WERI-Rb-1 (cell line): ENCODE results near the gene TFG.

Experiments used
- DNase-seq: peaks from one replicate; pipeline ENCODE4 v3.0.0-alpha.2; 2020
- H3K27ac ChIP-seq: fragments of 250-450 bp; sonication (Bioruptor Pico); 2 replicates; pipeline ENCODE4 v1.5.1; 2020; ENCODE audit warnings: mild to moderate bottlenecking, moderate library complexity
- H3K27me3 ChIP-seq: fragments of 250-450 bp; sonication (Bioruptor Pico); 2 replicates; pipeline ENCODE4 v1.5.1; 2021; ENCODE audit warnings: mild to moderate bottlenecking, low read depth, moderate library complexity; ENCODE audit not compliant: insufficient read depth, severe bottlenecking
- H3K36me3 ChIP-seq: fragments of 250-450 bp; sonication (Bioruptor Pico); 2 replicates; pipeline ENCODE4 v1.5.1; 2020; ENCODE audit warnings: mild to moderate bottlenecking, moderate library complexity
- H3K4me3 ChIP-seq: 2 replicates; pipeline ENCODE4 v1.5.1; 2011; ENCODE audit warnings: low read depth, mild to moderate bottlenecking, control low read depth, low read length
- H3K9me3 ChIP-seq: fragments of 250-450 bp; sonication (Bioruptor Pico); 2 replicates; pipeline ENCODE4 v1.5.1; 2021; ENCODE audit warnings: mild to moderate bottlenecking, moderate library complexity; ENCODE audit not compliant: severe bottlenecking
- CTCF ChIP-seq: IDR thresholded peaks from 2 replicates; pipeline ENCODE4 v1.5.1; 2011; ENCODE audit warnings: low read depth, mild to moderate bottlenecking, control low read depth, inconsistent platforms, low read length

Gene TFG

DNA sequence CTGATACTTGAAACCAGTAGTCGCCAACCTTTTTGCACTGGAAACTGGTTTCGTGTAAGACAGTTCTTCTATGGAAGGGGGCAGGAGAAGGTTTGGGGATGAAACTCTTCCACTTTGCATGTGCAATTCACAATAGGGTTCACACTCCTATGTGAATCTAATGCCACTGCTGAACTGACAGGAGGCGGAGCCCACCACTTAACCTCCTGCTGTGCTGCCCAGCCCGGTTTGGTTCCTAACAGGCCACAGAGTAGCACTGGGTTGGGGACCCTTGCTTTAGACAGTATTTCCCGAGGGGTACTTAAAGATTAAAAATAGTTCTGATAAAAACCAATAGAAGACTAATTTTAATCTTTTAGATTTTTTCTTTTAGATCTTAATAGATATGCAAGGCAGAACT, 11.1 kb downstream of the TFG start:
- TF ChIP-seq CTCF: no peak
- no peak overlapping the region for H3K4me3 ChIP-seq
- H3K27ac ChIP-seq: no peak overlapping the region
- H3K9me3 ChIP-seq: no peaks in the 10 kb centered on the region
- no peaks in the 10 kb centered on the region for H3K27me3 ChIP-seq
- H3K36me3 ChIP-seq: peaks cover 73% of the 10 kb centered on the region
- DNase-seq: no peak

DNA sequence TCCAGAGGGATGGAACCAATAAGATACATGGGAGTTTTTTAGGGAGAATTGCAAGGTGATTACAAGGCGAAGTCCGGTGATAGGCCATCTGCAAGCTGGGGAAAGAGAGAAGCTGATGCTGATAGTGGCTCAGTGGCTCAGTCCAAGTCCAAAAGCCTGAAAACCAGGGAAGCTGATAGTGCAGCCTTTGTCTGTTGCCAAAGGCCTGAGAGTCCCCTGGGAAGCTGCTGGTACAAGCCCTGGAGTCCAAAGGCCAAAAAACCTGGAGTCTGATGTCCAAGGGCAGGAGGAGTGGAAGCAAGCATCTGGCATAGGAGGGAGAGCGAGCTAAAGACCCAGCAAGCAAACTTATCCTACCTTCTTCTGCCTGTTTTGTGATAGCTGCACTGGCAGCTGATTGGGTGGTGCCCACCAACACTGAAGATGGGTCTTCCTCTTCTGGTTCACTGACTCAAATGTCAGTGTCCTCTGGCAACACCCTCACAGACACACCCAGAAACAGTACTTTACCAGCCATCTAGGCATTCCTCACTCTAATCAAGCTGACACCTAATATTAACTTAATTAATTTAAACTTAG, 16.7 kb downstream of the TFG start:
- no peak for DNase-seq
- Histone ChIP-seq H3K4me3 (no peak overlapping the region), H3K9me3 (no peaks in the 10 kb centered on the region), H3K36me3 (peaks cover 68% of the 10 kb centered on the region), H3K27ac (no peak overlapping the region), H3K27me3 (no peaks in the 10 kb centered on the region)
- TF ChIP-seq CTCF: no peak

DNA sequence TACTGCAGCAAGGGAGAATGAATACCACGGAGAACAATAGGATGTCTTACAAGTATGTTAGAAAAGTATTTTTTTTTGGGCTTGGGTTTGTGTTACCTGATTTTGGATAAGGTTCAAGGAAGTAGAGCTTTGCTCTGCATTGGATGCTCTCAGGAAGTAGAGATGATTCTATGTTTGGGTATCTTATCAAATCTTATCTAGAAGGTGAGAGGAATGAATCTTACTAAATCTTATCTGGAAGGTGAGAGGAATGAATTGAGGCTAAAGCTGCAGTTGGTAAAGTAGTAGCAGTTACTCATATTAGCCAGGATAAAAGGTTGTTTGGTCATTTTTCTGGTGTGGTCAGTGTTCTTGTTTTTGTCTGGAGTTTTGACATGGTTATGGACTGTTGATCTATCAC, 17.4 kb downstream of the TFG start:
- Histone ChIP-seq H3K36me3 (peaks cover 66% of the 10 kb centered on the region), H3K9me3 (no peaks in the 10 kb centered on the region), H3K4me3 (no peak overlapping the region), H3K27ac (no peak overlapping the region), H3K27me3 (no peaks in the 10 kb centered on the region)
- no peak for DNase-seq
- no peak for TF ChIP-seq CTCF

DNA sequence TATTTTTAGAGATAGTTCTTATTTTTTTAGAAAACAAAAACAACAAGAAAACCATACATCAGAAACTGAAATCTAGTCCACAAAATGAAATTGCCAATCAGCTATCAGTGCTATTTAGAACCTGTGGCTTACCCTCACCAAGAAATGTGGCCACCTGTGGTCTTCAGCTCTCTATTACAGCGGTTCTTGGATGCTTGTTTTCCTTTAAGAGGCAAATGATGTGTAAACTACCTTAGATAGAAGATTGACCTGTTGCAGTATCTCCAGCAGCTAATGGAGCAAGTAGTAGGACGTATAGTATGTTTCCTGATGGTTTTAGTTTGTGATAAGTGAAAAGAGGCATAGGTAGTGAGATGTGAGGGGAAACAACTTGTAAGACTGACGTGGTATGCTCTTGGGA, 21.2 kb downstream of the TFG start:
- no peak for TF ChIP-seq CTCF
- no peak overlapping the region for H3K4me3 ChIP-seq
- peaks cover 56% of the 10 kb centered on the region for H3K36me3 ChIP-seq

GRCh38 chr3:100732435-100732834, 23.1 kb downstream of the TFG start:
- Histone ChIP-seq H3K27ac (no peak overlapping the region), H3K4me3 (no peak overlapping the region), H3K36me3 (peaks cover 59% of the 10 kb centered on the region), H3K9me3 (no peaks in the 10 kb centered on the region), H3K27me3 (no peaks in the 10 kb centered on the region)
- DNase-seq: no peak
- TF ChIP-seq CTCF: no peak

More for the DNA sequence above, 21.2 kb downstream of the TFG start:
- Histone ChIP-seq H3K9me3 (no peaks in the 10 kb centered on the region), H3K27me3 (no peaks in the 10 kb centered on the region), H3K27ac (no peak overlapping the region)
- DNase-seq: no peak

DNA sequence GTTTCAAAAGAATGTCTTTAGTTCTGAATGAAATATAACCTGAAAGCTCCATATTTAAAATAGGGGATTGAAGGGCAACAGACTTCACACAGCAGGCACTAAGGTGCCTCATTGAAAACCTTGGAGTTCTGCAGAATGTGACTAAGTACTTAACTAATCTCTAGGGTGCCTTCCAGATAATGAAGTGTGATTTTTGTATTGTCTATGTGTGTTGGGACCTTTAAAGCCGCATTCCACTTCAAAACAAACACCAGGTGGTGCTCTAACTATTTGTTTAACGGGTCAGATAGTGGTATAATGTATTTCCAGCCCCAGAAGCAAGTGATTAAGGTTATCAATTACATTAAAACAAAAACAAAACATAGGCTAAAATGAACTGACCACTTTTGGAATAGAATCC, 28.0 kb downstream of the TFG start:
- Histone ChIP-seq H3K36me3 (peaks cover 71% of the 10 kb centered on the region), H3K27me3 (no peaks in the 10 kb centered on the region), H3K9me3 (no peaks in the 10 kb centered on the region), H3K27ac (no peak overlapping the region), H3K4me3 (no peak overlapping the region)
- no peak for TF ChIP-seq CTCF
- DNase-seq: no peak
